Sigmoid colon (tissue), 7 donors: ENCODE measurements around the gene MYOZ1. TPM values are rescaled to one million over a fixed set of nuclear protein-coding genes. Genes with fewer than 3 reads are reported as not detected.

Experiments used
- DNase-seq: peaks from one replicate; pipeline ENCODE4 v3.0.0-alpha.2; 2019
- H3K27ac ChIP-seq, 4 donors: fragments of 200-600 bp; sonication (generic); one replicate each; pipeline ENCODE4 v1.5.1; 2016 to 2019; ENCODE audit warnings: mild to moderate bottlenecking in 1 of 4
- H3K27me3 ChIP-seq, 3 donors: fragments of 200-600 bp; sonication (generic); one replicate each; pipeline ENCODE4 v1.5.1; 2019; ENCODE audit warnings: mild to moderate bottlenecking in 1 of 3
- H3K36me3 ChIP-seq, 4 donors: fragments of 200-600 bp; sonication (generic); one replicate each; pipeline ENCODE4 v1.5.1; 2016 to 2019
- H3K4me1 ChIP-seq, 4 donors: fragments of 200-600 bp; sonication (generic); one replicate each; pipeline ENCODE4 v1.5.1; 2017 to 2019
- H3K4me3 ChIP-seq, 4 donors: fragments of 200-600 bp; sonication (generic); one replicate each; pipeline ENCODE4 v1.5.1; 2017 to 2019; ENCODE audit warnings: mild to moderate bottlenecking in 2 of 4, moderate library complexity in 1 of 4
- H3K9me3 ChIP-seq, 4 donors: fragments of 200-600 bp in 3 of 4; sonication (generic) in 3 of 4; one replicate each; pipeline versions ENCODE4 v1.5.1 to v1.6.1; 2013 to 2019
- EP300 ChIP-seq, 4 donors: sonication (generic); formaldehyde crosslinking; IDR thresholded peaks; one replicate each; pipeline ENCODE4 v1.6.1; 2017; ENCODE audit warnings: antibody characterized with exemption in 4 of 4
- POLR2A ChIP-seq, 2 donors: fragments of 450-650 bp; IDR thresholded peaks; one replicate each; pipeline ENCODE4 v1.6.1; 2016; ENCODE audit warnings: antibody characterized with exemption in 2 of 2, mild to moderate bottlenecking in 2 of 2, moderate library complexity in 2 of 2
- POLR2AphosphoS5 ChIP-seq, 4 donors: sonication (generic); formaldehyde crosslinking; IDR thresholded peaks; one replicate each; pipeline ENCODE4 v1.6.1; 2017; ENCODE audit warnings: antibody characterized with exemption in 4 of 4
- WGBS, 2 donors: extraction: QIAGEN DNeasy Blood & Tissue Kit; methylation state at CpG; one replicate each; pipeline ENCODE4 v1.1.7; 2013; 5-methylcytosine and 5-hydroxymethylcytosine counted together
- intact Hi-C: fragments of 100-400 bp; cut with DNase I; formaldehyde crosslinking; loops from one replicate; pipeline ENCODE4 v1.15.1; 2023
- polyA plus RNA-seq, 3 donors: library from polyadenylated mRNA; stranded (reverse); fragments of 200-250 nt; gene quantifications; one replicate each; pipeline ENCODE4 v1.2.3, GENCODE V29; 2013
- total RNA-seq, 4 donors: library from RNA; depleted of rRNA; stranded (reverse); fragments of >200 nt; gene quantifications; one replicate each; pipeline ENCODE4 v1.1.0, GENCODE V29; 2016
- TF ChIP-seq, protein P1 (sequence below), 4 experiments: fragments of 450-650 bp in 3 of 4; fragments of 200-600 bp in 1 of 4; IDR thresholded peaks; one replicate each; pipeline ENCODE4 v1.5.1; 2016 to 2019; ENCODE audit warnings: antibody characterized with exemption in 4 of 4, mild to moderate bottlenecking in 3 of 4, moderate library complexity in 2 of 4
- donor health status: healthy with polysubstance abuse.
- donor health status: Bipolar disorder and iron deficiency.
- donor health status: healthy.

Gene MYOZ1
- total and polyA plus RNA-seq, 7 donors = 0.17 to 1.2 TPM; not detected in 5

DNA sequence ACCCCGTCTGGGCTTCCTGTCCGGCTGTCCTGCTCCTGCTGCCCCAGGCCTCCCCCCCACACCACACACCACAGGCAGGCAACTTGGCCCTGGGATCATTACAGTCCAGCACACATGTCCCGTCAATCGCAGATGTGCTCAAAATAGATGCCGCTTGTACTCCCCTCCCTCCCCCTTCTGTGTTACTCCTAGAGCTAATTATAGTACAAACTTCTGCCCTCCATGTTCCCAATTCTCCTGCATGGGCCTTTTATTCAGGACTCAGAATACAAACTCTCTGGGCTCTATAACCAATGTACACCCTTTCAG is 14.7 kb upstream of the MYOZ1 start, which contains the start of gene SYNPO2L:
TSS of gene SYNPO2L (minus strand) at position 40 of the 309 bp plus-strand sequence. CDS start 107 bp downstream, outside the sequence.
- Histone ChIP-seq H3K27ac (peak within 1 kb of the TSS in 1 of 4 donors; percentile 52), H3K36me3 (no peaks in the 10 kb centered on the region), H3K9me3 (no peaks in the 10 kb centered on the region), H3K4me1 (peaks cover 0 to 12% (median 7%) of the 10 kb centered on the region in 4 donors), H3K27me3 (no peaks in the 10 kb centered on the region), H3K4me3 (no peak within 1 kb of the TSS)
- TF ChIP-seq EP300 (IDR thresholded peaks at IDR 0.05) (no peak), POLR2A (IDR thresholded peaks at IDR 0.05) (no peak), POLR2AphosphoS5 (IDR thresholded peaks at IDR 0.05) (no peak)
- TF ChIP-seq, protein P1, sequence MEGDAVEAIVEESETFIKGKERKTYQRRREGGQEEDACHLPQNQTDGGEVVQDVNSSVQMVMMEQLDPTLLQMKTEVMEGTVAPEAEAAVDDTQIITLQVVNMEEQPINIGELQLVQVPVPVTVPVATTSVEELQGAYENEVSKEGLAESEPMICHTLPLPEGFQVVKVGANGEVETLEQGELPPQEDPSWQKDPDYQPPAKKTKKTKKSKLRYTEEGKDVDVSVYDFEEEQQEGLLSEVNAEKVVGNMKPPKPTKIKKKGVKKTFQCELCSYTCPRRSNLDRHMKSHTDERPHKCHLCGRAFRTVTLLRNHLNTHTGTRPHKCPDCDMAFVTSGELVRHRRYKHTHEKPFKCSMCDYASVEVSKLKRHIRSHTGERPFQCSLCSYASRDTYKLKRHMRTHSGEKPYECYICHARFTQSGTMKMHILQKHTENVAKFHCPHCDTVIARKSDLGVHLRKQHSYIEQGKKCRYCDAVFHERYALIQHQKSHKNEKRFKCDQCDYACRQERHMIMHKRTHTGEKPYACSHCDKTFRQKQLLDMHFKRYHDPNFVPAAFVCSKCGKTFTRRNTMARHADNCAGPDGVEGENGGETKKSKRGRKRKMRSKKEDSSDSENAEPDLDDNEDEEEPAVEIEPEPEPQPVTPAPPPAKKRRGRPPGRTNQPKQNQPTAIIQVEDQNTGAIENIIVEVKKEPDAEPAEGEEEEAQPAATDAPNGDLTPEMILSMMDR (IDR thresholded peaks at IDR 0.05) = no peak
- intact Hi-C loops = no loop called here
- 77 to 89% methylated on average over 5 of the region's 5 CpGs for WGBS, 2 donors
- DNase-seq = no peak

DNA sequence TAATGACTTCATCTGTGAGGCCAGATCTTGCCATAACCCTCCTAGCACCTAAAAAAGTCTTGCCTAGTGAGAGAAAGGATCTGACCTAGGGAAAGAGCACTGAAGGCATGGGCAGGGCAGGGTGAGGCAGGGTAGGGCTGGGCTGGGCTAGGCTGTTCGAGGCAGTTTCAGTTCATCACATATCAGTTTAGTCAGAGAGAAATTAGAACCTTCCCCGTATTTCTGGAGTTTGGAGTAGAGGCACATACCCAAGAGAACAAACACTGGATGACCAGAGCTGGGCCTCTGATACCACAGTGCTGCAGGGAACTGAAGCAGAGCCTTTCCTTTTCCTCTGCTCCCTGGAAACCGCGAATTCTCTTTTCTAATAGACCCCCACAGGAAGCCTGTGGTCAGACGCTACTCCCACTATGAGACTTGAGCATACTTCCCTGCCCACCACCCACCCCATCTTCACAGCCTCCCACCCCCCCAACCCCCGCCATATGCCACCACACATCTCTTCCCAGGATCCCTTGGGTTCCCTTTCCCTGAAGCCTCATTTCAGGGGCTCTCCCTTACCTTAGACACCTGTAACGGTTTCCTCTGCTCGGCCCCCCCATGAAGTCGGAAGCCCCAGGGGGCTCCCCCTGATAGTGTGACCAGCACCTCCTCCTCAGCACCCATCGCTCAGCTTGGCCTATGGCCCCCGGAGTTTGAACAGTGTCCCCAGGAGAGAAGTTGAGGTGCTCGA is 14.1 kb upstream of the MYOZ1 start:
- TF ChIP-seq, protein P1 (IDR thresholded peaks at IDR 0.05) = no peak
- TF ChIP-seq EP300 (IDR thresholded peaks at IDR 0.05) = no peak
- no peak for TF ChIP-seq POLR2A (IDR thresholded peaks at IDR 0.05)
- no peak for TF ChIP-seq POLR2AphosphoS5 (IDR thresholded peaks at IDR 0.05)
- H3K27ac ChIP-seq = peak overlapping the region in 1 of 4 donors; percentile 52
- WGBS, 2 donors = 56 to 71% methylated on average over 12 of the region's 12 CpGs

DNA sequence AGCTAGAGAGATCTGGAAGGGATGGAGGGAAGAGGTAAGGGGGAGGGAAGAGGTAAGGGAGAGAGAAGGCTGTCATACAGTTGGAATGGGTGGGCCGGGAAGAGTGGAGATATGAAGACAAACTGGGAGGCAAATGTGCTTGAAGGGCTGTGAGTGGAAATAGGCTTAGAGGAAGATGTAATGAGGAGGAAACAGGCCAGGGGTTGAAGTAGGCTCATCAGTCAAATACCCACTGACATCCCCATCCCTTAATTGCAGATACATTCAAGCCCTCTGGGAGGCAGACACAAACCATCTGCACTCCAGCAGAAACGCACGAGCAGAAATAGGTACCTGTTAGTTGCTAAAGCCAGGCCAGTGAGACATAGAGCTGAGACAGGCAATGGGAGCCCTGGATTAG is 12.4 kb upstream of the MYOZ1 start:
- intact Hi-C loops = no loop called here
- no peak overlapping the region for H3K27ac ChIP-seq
- peaks cover 0 to 15% (median 7%) of the 10 kb centered on the region in 4 donors for H3K4me1 ChIP-seq
- no peak overlapping the region for H3K4me3 ChIP-seq
- no peaks in the 10 kb centered on the region for H3K9me3 ChIP-seq
- 79 to 83% methylated on average over 3 of the region's 3 CpGs for WGBS, 2 donors
- no peaks in the 10 kb centered on the region for H3K36me3 ChIP-seq
- no peak for DNase-seq
- TF ChIP-seq POLR2AphosphoS5 (IDR thresholded peaks at IDR 0.05) (no peak), EP300 (IDR thresholded peaks at IDR 0.05) (no peak), POLR2A (IDR thresholded peaks at IDR 0.05) (no peak)
- TF ChIP-seq, protein P1 (IDR thresholded peaks at IDR 0.05) = no peak
- no peaks in the 10 kb centered on the region for H3K27me3 ChIP-seq

More for the DNA sequence above, 14.1 kb upstream of the MYOZ1 start:
- Histone ChIP-seq H3K4me3 (no peak overlapping the region), H3K9me3 (no peaks in the 10 kb centered on the region), H3K36me3 (no peaks in the 10 kb centered on the region), H3K4me1 (peaks cover 0 to 15% (median 7%) of the 10 kb centered on the region in 4 donors), H3K27me3 (no peaks in the 10 kb centered on the region)
- intact Hi-C loops = no loop called here
- no peak for DNase-seq

DNA sequence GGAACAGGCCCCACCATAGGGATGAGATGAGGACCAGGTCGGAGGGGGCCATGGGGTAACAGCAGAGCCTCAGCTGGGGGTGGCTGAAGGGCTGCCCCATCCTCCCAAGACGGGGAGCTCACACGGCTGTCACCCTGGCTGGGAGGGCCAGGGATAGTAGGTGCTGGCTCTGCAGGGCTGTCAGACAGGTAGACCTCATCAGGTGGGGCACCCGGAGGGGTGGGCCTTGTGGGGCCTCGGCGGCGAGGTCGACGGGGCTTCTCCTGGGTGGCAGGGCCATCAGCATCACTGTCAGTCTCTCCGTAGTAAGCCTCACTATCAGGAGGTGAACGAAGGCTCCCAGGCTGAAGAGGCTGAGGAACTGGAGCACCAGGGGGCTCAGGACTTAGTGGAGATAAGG is 11.9 kb upstream of the MYOZ1 start:
- no peak for DNase-seq
- Histone ChIP-seq H3K9me3 (no peaks in the 10 kb centered on the region), H3K27ac (no peak overlapping the region), H3K27me3 (no peaks in the 10 kb centered on the region), H3K4me3 (no peak overlapping the region), H3K4me1 (peaks cover 0 to 20% (median 11%) of the 10 kb centered on the region in 4 donors), H3K36me3 (no peaks in the 10 kb centered on the region)
- WGBS, 2 donors = 93 to 94% methylated on average over 11 of the region's 11 CpGs
- TF ChIP-seq POLR2AphosphoS5 (IDR thresholded peaks at IDR 0.05) (no peak), POLR2A (IDR thresholded peaks at IDR 0.05) (no peak), EP300 (IDR thresholded peaks at IDR 0.05) (no peak)
- TF ChIP-seq, protein P1 (IDR thresholded peaks at IDR 0.05) = no peak
- intact Hi-C loops = no loop called here
